Measurements from ENCODE around the gene SLC44A5. TPM values are rescaled to one million over a fixed set of nuclear protein-coding genes. Genes with fewer than 3 reads are reported as not detected.
"Not testable (repeated sequence)": the region's sequence is repeated elsewhere in the genome, so short reads cannot be mapped to it uniquely, and the experiment has no call there.

The SLC44A5 gene
- total and polyA plus RNA-seq, 2 experiments from 2014 or later = 3.3 to 11.7 TPM

DNA sequence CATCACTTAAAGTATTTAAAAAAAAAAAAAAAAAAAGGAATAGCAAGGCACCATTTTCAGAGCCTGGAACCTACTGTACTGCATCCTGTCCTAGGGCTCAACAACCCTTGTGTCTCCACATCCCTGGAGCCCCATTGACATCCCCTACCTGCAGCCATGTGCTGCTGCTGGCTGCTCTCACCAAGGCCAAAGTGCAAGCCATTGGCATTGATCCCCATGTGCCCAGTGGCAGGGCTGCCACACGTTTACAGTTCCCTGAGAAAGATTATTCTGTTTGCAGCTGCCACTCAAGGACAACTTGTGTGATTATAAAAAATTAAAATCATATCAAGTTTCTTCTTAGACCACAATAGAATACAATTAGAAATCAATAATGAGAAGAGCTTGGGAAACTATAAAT, 346.8 kb downstream of the SLC44A5 start:
- no peak overlapping the region for H3K27ac Mint-ChIP-seq
- H3K4me2 ChIP-seq = no peak overlapping the region
- ATAC-seq (no peak), DNase-seq (ENCODE audit: low spot score) (no peak)
- H3K4me1 ChIP-seq (ENCODE audit: insufficient read depth) = no peaks in the 10 kb centered on the region
- no peaks in the 10 kb centered on the region for H3K27me3 ChIP-seq (ENCODE audit: insufficient read depth)
- no peaks in the 10 kb centered on the region for H3K27me3 Mint-ChIP-seq (ENCODE audit: insufficient read depth, low read depth, poor library complexity)
- no peaks in the 10 kb centered on the region for H3K4me1 Mint-ChIP-seq
- H3K79me2 ChIP-seq (replicated peaks; ENCODE audit: insufficient read depth) = no peaks in the 10 kb centered on the region
- no peaks in the 10 kb centered on the region for H3K36me3 ChIP-seq (ENCODE audit: insufficient read depth)
- no peaks in the 10 kb centered on the region; the same call in 2 of the 3 replicates for H3K9me3 Mint-ChIP-seq
- no peak overlapping the region for H3K4me3 Mint-ChIP-seq
- H3K36me3 Mint-ChIP-seq (ENCODE audit: low read depth) = no peaks in the 10 kb centered on the region
- TF ChIP-seq, protein P1, sequence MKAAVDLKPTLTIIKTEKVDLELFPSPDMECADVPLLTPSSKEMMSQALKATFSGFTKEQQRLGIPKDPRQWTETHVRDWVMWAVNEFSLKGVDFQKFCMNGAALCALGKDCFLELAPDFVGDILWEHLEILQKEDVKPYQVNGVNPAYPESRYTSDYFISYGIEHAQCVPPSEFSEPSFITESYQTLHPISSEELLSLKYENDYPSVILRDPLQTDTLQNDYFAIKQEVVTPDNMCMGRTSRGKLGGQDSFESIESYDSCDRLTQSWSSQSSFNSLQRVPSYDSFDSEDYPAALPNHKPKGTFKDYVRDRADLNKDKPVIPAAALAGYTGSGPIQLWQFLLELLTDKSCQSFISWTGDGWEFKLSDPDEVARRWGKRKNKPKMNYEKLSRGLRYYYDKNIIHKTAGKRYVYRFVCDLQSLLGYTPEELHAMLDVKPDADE (IDR thresholded peaks at IDR 0.05) = no peak
- TF ChIP-seq STAT1 (IDR thresholded peaks at IDR 0.05; ENCODE audit: unreplicated experiment) (no peak), EZH2 (IDR thresholded peaks at IDR 0.05; ENCODE audit: low read depth, unreplicated experiment) (no peak), CREB1 (CRISPR knock-in tag; IDR thresholded peaks at IDR 0.05; ENCODE audit: low read depth) (no peak), ZNF331 (CRISPR knock-in tag; IDR thresholded peaks at IDR 0.05; ENCODE audit: low read depth) (no peak), NANOG (IDR thresholded peaks at IDR 0.05; ENCODE audit: borderline replicate concordance) (no peak)
- TF ChIP-seq, protein P2, sequence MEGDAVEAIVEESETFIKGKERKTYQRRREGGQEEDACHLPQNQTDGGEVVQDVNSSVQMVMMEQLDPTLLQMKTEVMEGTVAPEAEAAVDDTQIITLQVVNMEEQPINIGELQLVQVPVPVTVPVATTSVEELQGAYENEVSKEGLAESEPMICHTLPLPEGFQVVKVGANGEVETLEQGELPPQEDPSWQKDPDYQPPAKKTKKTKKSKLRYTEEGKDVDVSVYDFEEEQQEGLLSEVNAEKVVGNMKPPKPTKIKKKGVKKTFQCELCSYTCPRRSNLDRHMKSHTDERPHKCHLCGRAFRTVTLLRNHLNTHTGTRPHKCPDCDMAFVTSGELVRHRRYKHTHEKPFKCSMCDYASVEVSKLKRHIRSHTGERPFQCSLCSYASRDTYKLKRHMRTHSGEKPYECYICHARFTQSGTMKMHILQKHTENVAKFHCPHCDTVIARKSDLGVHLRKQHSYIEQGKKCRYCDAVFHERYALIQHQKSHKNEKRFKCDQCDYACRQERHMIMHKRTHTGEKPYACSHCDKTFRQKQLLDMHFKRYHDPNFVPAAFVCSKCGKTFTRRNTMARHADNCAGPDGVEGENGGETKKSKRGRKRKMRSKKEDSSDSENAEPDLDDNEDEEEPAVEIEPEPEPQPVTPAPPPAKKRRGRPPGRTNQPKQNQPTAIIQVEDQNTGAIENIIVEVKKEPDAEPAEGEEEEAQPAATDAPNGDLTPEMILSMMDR (conservative IDR thresholded peaks at IDR 0.05; ENCODE audit: low read depth in 2 of 2) = no peak
- no peak overlapping the region for H3K4me3 ChIP-seq
- H3K9me2 ChIP-seq (ENCODE audit: insufficient read depth) = no peaks in the 10 kb centered on the region
- H3F3A ChIP-seq (replicated peaks; ENCODE audit: low read depth) = no peaks in the 10 kb centered on the region
- no peaks in the 10 kb centered on the region for H4K20me1 ChIP-seq (replicated peaks; ENCODE audit: insufficient read depth)
- no peak overlapping the region for H3K27ac ChIP-seq (ENCODE audit: low read depth)
- H2AFZ ChIP-seq = no peak overlapping the region

DNA sequence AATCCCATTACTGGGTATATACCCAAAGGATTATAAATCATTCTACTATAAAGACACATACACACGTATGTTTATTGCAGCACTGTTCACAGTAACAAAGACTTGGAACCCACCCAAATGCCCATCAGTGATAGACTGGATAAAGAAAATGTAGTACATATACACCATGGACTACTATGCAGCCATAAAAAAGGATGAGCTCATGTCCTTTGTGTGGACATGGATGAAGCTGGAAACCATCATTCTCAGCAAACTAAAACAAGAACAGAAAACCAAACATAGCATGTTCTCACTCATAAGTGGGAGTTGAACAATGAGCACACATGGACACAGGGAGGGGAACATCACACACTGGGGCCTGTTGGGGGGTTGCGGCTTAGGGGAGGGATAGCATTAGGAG, 347.3 kb downstream of the SLC44A5 start:
- H3K4me2 ChIP-seq; H3K27ac ChIP-seq (ENCODE audit: low read depth); H3K79me2 ChIP-seq (replicated peaks; ENCODE audit: insufficient read depth); H3K36me3 Mint-ChIP-seq (ENCODE audit: low read depth); ATAC-seq; H3K27me3 ChIP-seq (ENCODE audit: insufficient read depth); H3F3A ChIP-seq (replicated peaks; ENCODE audit: low read depth); H3K36me3 ChIP-seq (ENCODE audit: insufficient read depth); H3K27ac Mint-ChIP-seq; H3K9me2 ChIP-seq (ENCODE audit: insufficient read depth); H3K4me1 Mint-ChIP-seq; H4K20me1 ChIP-seq (replicated peaks; ENCODE audit: insufficient read depth); H3K9me3 Mint-ChIP-seq; H3K4me1 ChIP-seq (ENCODE audit: insufficient read depth); H3K4me3 ChIP-seq; DNase-seq (ENCODE audit: low spot score); H3K27me3 Mint-ChIP-seq (ENCODE audit: insufficient read depth, low read depth, poor library complexity); H2AFZ ChIP-seq; H3K4me3 Mint-ChIP-seq: not testable (repeated sequence)

DNA sequence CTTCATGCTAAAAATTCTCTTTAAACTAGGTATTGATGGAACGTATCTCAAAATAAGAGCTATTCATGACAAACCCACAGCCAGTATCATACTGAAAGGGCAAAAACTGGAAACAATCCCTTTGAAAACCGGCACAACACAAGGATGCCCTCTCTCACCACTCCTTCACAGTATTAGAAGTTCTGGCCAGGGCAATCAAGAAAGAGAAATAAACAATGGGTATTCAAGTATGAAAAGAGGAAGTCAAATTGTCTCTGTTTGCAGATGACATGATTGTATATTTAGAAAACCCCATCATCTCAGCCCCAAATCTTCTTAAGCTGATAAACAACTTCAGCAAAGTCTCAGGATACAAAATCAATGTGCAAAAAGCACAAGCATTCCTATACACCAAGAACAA, 349.0 kb downstream of the SLC44A5 start:
- not testable (repeated sequence) for DNase-seq (ENCODE audit: low spot score); H3K36me3 Mint-ChIP-seq (ENCODE audit: low read depth); H3K4me2 ChIP-seq; H3K27ac ChIP-seq (ENCODE audit: low read depth); H3K4me1 ChIP-seq (ENCODE audit: insufficient read depth); H2AFZ ChIP-seq; H3K4me3 ChIP-seq; ATAC-seq; H3K9me3 Mint-ChIP-seq; H3F3A ChIP-seq (replicated peaks; ENCODE audit: low read depth); H3K9me2 ChIP-seq (ENCODE audit: insufficient read depth); H3K27ac Mint-ChIP-seq; H3K79me2 ChIP-seq (replicated peaks; ENCODE audit: insufficient read depth); H3K27me3 Mint-ChIP-seq (ENCODE audit: insufficient read depth, low read depth, poor library complexity); H3K36me3 ChIP-seq (ENCODE audit: insufficient read depth); H4K20me1 ChIP-seq (replicated peaks; ENCODE audit: insufficient read depth); H3K4me1 Mint-ChIP-seq; H3K27me3 ChIP-seq (ENCODE audit: insufficient read depth); H3K4me3 Mint-ChIP-seq
